ENCODE measurements around the gene HIRIP3.

GRCh38 chr16:29959293-29959692, 36.1 kb downstream of the HIRIP3 start:
- TF ChIP-seq CTCF (IDR thresholded peaks at IDR 0.05; ENCODE audit: extremely low read depth in 1 of 2, insufficient read depth in 1 of 2, low read depth in 1 of 2, low read length in 2 of 2) (no peak), EZH2 (IDR thresholded peaks at IDR 0.05; ENCODE audit: borderline replicate concordance, low read depth, low read length, severe bottlenecking) (no peak), POLR2A (IDR thresholded peaks at IDR 0.05; ENCODE audit: low read depth, low read length) (no peak), FOS (IDR thresholded peaks at IDR 0.05; ENCODE audit: borderline replicate concordance, insufficient read depth, low read length) (no peak), POLR2AphosphoS5 (IDR thresholded peaks at IDR 0.05; ENCODE audit: insufficient read depth, low read depth, low read length) (no peak)
- TF ChIP-seq, protein P1, sequence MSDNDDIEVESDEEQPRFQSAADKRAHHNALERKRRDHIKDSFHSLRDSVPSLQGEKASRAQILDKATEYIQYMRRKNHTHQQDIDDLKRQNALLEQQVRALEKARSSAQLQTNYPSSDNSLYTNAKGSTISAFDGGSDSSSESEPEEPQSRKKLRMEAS (IDR thresholded peaks at IDR 0.05; ENCODE audit: insufficient read depth, insufficient read length) = no peak
